GM23248 (cell line): ENCODE data around the gene SMIM26.

Experiments
- EZH2 ChIP-seq: fragments of 200-600 bp; sonication (generic); IDR thresholded peaks from 2 replicates; pipeline ENCODE4 v1.6.1; 2018; ENCODE audit warnings: antibody characterized with exemption, mild to moderate bottlenecking; ENCODE audit not compliant: insufficient read depth, poor library complexity, severe bottlenecking
- EZH2phosphoT487 ChIP-seq: fragments of 200-600 bp; sonication (generic); IDR thresholded peaks from 2 replicates; pipeline ENCODE4 v1.6.1; 2018; ENCODE audit warnings: antibody characterized with exemption, moderate library complexity, mild to moderate bottlenecking, low read depth; ENCODE audit not compliant: insufficient read depth

- no peak for TF ChIP-seq EZH2
- no peak for TF ChIP-seq EZH2phosphoT487
Observed at GRCh38 chr20:18611492-18611891, 44.3 kb downstream of the SMIM26 start.
